Breast epithelium (tissue), 4 donors: ENCODE results near the gene ZNF423. TPM values are rescaled to one million over a fixed set of nuclear protein-coding genes. Genes with fewer than 3 reads are reported as not detected.
A peak's percentile ranks its signal among the peaks of the same experiment; 100 is the strongest.

ENCODE experiments used
- DNase-seq, 2 donors: peaks; one replicate each; pipeline ENCODE4 v3.0.0-alpha.2; 2019; ENCODE audit warnings: low spot score in 2 of 2
- H3K27ac ChIP-seq, 2 donors: fragments of 200-600 bp; sonication (generic) in 1 of 2; one replicate each; pipeline ENCODE4 v1.5.1; 2016 to 2019; ENCODE audit warnings: mild to moderate bottlenecking in 1 of 2
- H3K27me3 ChIP-seq, 2 donors: fragments of 200-600 bp; sonication (generic) in 1 of 2; one replicate each; pipeline versions ENCODE4 v1.5.1 to v1.6.0; 2017 to 2019; ENCODE audit warnings: control low read depth in 1 of 2, mild to moderate bottlenecking in 1 of 2
- H3K36me3 ChIP-seq: fragments of 200-600 bp; one replicate; pipeline ENCODE4 v1.5.1; 2019
- H3K4me1 ChIP-seq, 2 donors: fragments of 200-600 bp; sonication (generic); one replicate each; pipeline ENCODE4 v1.5.1; 2016 to 2019; ENCODE audit warnings: control low read depth in 1 of 2
- H3K4me3 ChIP-seq, 3 donors: fragments of 200-600 bp; sonication (generic); 1 replicate in 2 of 3; 2 replicates in 1 of 3; pipeline ENCODE4 v1.5.1; 2016 to 2019; ENCODE audit warnings: mild to moderate bottlenecking in 3 of 3, moderate library complexity in 2 of 3
- H3K9me3 ChIP-seq, 2 donors: fragments of 200-600 bp; sonication (generic) in 1 of 2; one replicate each; pipeline ENCODE4 v1.5.1; 2016 to 2019; ENCODE audit warnings: control low read depth in 1 of 2
- CTCF ChIP-seq, 3 donors: fragments of 450-650 bp; IDR thresholded peaks; one replicate each; pipeline ENCODE4 v1.5.1; 2016 to 2017; ENCODE audit warnings: antibody characterized with exemption in 3 of 3, mild to moderate bottlenecking in 3 of 3, moderate library complexity in 3 of 3
- POLR2A ChIP-seq: fragments of 450-650 bp; IDR thresholded peaks from one replicate; pipeline ENCODE4 v1.6.1; 2016; ENCODE audit warnings: antibody characterized with exemption, mild to moderate bottlenecking, moderate library complexity
- POLR2AphosphoS5 ChIP-seq, 3 donors: sonication (generic); formaldehyde crosslinking; IDR thresholded peaks; one replicate each; pipeline ENCODE4 v1.6.1; 2017; ENCODE audit warnings: antibody characterized with exemption in 3 of 3
- intact Hi-C: fragments of 100-400 bp; cut with DNase I; formaldehyde crosslinking; loops from one replicate; pipeline ENCODE4 v1.15.1; 2023; ENCODE audit warnings: low total_unique reads
- total RNA-seq, 3 donors: library from RNA; depleted of rRNA; stranded (reverse); fragments of >200 nt; gene quantifications; one replicate each; pipeline ENCODE4 v1.1.0, GENCODE V29; 2016

Gene ZNF423
- total RNA-seq, 3 donors from 2014 or later, result 4.7 to 8.0 (median 5.9) TPM

- TF ChIP-seq CTCF (IDR thresholded peaks at IDR 0.05) (no peak), POLR2AphosphoS5 (IDR thresholded peaks at IDR 0.05) (no peak), POLR2A (no peak)
- intact Hi-C loops, result no loop called here
- no peaks in the 10 kb centered on the region for H3K9me3 ChIP-seq
- no peaks in the 10 kb centered on the region for H3K27me3 ChIP-seq
- H3K27ac ChIP-seq, result peak overlapping the region in 1 of 2 donors; percentile 82
- DNase-seq, result no peak
- H3K4me1 ChIP-seq, result peaks cover 0 to 3% of the 10 kb centered on the region in 2 donors
- H3K36me3 ChIP-seq, result no peaks in the 10 kb centered on the region
- no peak overlapping the region for H3K4me3 ChIP-seq
These were observed 154.7 kb downstream of the ZNF423 start for GRCh38 chr16:49701065-49701685.

- no peak for DNase-seq
- TF ChIP-seq POLR2AphosphoS5 (IDR thresholded peaks at IDR 0.05) (peak in 1 of 3 donors; percentile 32), POLR2A (no peak), CTCF (IDR thresholded peaks at IDR 0.05) (no peak)
- no peaks in the 10 kb centered on the region for H3K9me3 ChIP-seq
- peak overlapping the region; percentile 11 to 82 for H3K27ac ChIP-seq
- H3K36me3 ChIP-seq, result no peaks in the 10 kb centered on the region
- intact Hi-C loops, result no loop called here
- no peaks in the 10 kb centered on the region for H3K27me3 ChIP-seq
- peak overlapping the region in 1 of 3 donors; percentile 19 for H3K4me3 ChIP-seq
- peaks cover 0 to 3% of the 10 kb centered on the region in 2 donors for H3K4me1 ChIP-seq
These were observed 155.5 kb downstream of the ZNF423 start for GRCh38 chr16:49700251-49701064.

- Histone ChIP-seq H3K9me3 (no peaks in the 10 kb centered on the region), H3K27me3 (no peaks in the 10 kb centered on the region), H3K36me3 (no peaks in the 10 kb centered on the region), H3K27ac (peak overlapping the region in 1 of 2 donors; percentile 85), H3K4me3 (no peak overlapping the region), H3K4me1 (peaks cover 0 to 3% of the 10 kb centered on the region in 2 donors)
- intact Hi-C loops, result no loop called here
- no peak for TF ChIP-seq CTCF (IDR thresholded peaks at IDR 0.05)
- no peak for TF ChIP-seq POLR2AphosphoS5 (IDR thresholded peaks at IDR 0.05)
- TF ChIP-seq POLR2A, result no peak
- DNase-seq, result no peak
These were observed 156.1 kb downstream of the ZNF423 start for GRCh38 chr16:49699841-49700175.

GRCh38 chr16:49698931-49699840, 156.7 kb downstream of the ZNF423 start:
- TF ChIP-seq POLR2AphosphoS5 (IDR thresholded peaks at IDR 0.05), result no peak
- TF ChIP-seq POLR2A, result no peak
- no peak for TF ChIP-seq CTCF (IDR thresholded peaks at IDR 0.05)
- H3K27ac ChIP-seq, result peak overlapping the region; percentile 49 to 85
- intact Hi-C loops, result no loop called here
- peaks cover 0 to 3% of the 10 kb centered on the region in 2 donors for H3K4me1 ChIP-seq
- no peaks in the 10 kb centered on the region for H3K36me3 ChIP-seq
- H3K9me3 ChIP-seq, result no peaks in the 10 kb centered on the region
- no peak for DNase-seq
- no peak overlapping the region for H3K4me3 ChIP-seq
- no peaks in the 10 kb centered on the region for H3K27me3 ChIP-seq
